ENCODE results near the gene PLCB1. TPM values are rescaled to one million over a fixed set of nuclear protein-coding genes. Genes with fewer than 3 reads are reported as not detected.

Gene PLCB1
- total RNA-seq, 6 experiments from 2014 or later = 17.2 to 25.7 (median 23.1) TPM

- no peak overlapping the region for H3K27ac Mint-ChIP-seq
Observed at GRCh38 chr20:8317448-8317847, 185.4 kb downstream of the PLCB1 start.

GRCh38 chr20:8318965-8319625 is 187.0 kb downstream of the PLCB1 start:
- Mint-ChIP-seq H3K27ac (no peak overlapping the region), H3K36me3 (ENCODE audit: low read depth) (no peaks in the 10 kb centered on the region), H3K4me1 (ENCODE audit: low read depth) (no peaks in the 10 kb centered on the region), H3K9me3 (no peaks in the 10 kb centered on the region), H3K27me3 (ENCODE audit: insufficient read depth) (peaks cover 3% of the 10 kb centered on the region; the same call in 1 of the 2 replicates), H3K4me3 (no peak overlapping the region)
- no peak for DNase-seq
- no peak for TF ChIP-seq CTCF (IDR thresholded peaks at IDR 0.05)

More at GRCh38 chr20:8317448-8317847, 185.4 kb downstream of the PLCB1 start:
- TF ChIP-seq CTCF (IDR thresholded peaks at IDR 0.05) = no peak
- Mint-ChIP-seq H3K4me1 (ENCODE audit: low read depth) (no peaks in the 10 kb centered on the region), H3K9me3 (no peaks in the 10 kb centered on the region), H3K4me3 (no peak overlapping the region), H3K27me3 (ENCODE audit: insufficient read depth) (peaks cover 3% of the 10 kb centered on the region; the same call in 1 of the 2 replicates), H3K36me3 (ENCODE audit: low read depth) (no peaks in the 10 kb centered on the region)
- no peak for DNase-seq

- Mint-ChIP-seq H3K4me1 (ENCODE audit: low read depth) (no peaks in the 10 kb centered on the region), H3K9me3 (no peaks in the 10 kb centered on the region), H3K27me3 (ENCODE audit: insufficient read depth) (no peaks in the 10 kb centered on the region), H3K36me3 (ENCODE audit: low read depth) (no peaks in the 10 kb centered on the region), H3K27ac (no peak overlapping the region), H3K4me3 (no peak overlapping the region)
- no peak for DNase-seq
- TF ChIP-seq CTCF (IDR thresholded peaks at IDR 0.05) = no peak
Observed at GRCh38 chr20:8320306-8320705, 188.2 kb downstream of the PLCB1 start.

- no peak for DNase-seq
- no peak overlapping the region for H3K4me3 Mint-ChIP-seq
- no peaks in the 10 kb centered on the region for H3K36me3 Mint-ChIP-seq (ENCODE audit: low read depth)
Observed at GRCh38 chr20:8321001-8321400, 188.9 kb downstream of the PLCB1 start.

GRCh38 chr20:8322662-8323217 is 190.7 kb downstream of the PLCB1 start:
- Mint-ChIP-seq H3K27me3 (ENCODE audit: insufficient read depth) (no peaks in the 10 kb centered on the region), H3K4me3 (no peak overlapping the region), H3K9me3 (no peaks in the 10 kb centered on the region), H3K36me3 (ENCODE audit: low read depth) (no peaks in the 10 kb centered on the region), H3K27ac (no peak overlapping the region), H3K4me1 (ENCODE audit: low read depth) (no peaks in the 10 kb centered on the region)
- no peak for TF ChIP-seq CTCF (IDR thresholded peaks at IDR 0.05)
- no peak for DNase-seq

More at GRCh38 chr20:8321001-8321400, 188.9 kb downstream of the PLCB1 start:
- Mint-ChIP-seq H3K9me3 (no peaks in the 10 kb centered on the region), H3K27ac (no peak overlapping the region), H3K4me1 (ENCODE audit: low read depth) (no peaks in the 10 kb centered on the region), H3K27me3 (ENCODE audit: insufficient read depth) (no peaks in the 10 kb centered on the region)
- no peak for TF ChIP-seq CTCF (IDR thresholded peaks at IDR 0.05)

All from HFFc6 (cell line).